Retinal pigment epithelial cell (primary cell): ENCODE measurements around the gene LAPTM5.
"Not testable (repeated sequence)": the region's sequence is repeated elsewhere in the genome, so short reads cannot be mapped to it uniquely, and the experiment has no call there.

Experiments used
- DNase-seq: peaks from one replicate; pipeline ENCODE4 v3.0.0-alpha.2; 2010; ENCODE audit warnings: low read depth
- H3K4me3 ChIP-seq: 2 replicates; pipeline ENCODE4 v1.5.1; 2011; ENCODE audit warnings: mild to moderate bottlenecking, low read length, control low read depth, moderate library complexity
- CTCF ChIP-seq: conservative IDR thresholded peaks from 2 replicates; pipeline ENCODE4 v1.5.1; 2011; ENCODE audit warnings: low read depth, low read length, control low read depth, inconsistent platforms

Gene LAPTM5

GRCh38 chr1:30790850-30791778 is 33.5 kb upstream of the LAPTM5 start:
- no peak for DNase-seq
- TF ChIP-seq CTCF, result no peak
- no peak overlapping the region for H3K4me3 ChIP-seq

- not testable (repeated sequence) for H3K4me3 ChIP-seq, DNase-seq
Observed at GRCh38 chr1:30790256-30790525, 32.6 kb upstream of the LAPTM5 start.

GRCh38 chr1:30789388-30790255 is 32.0 kb upstream of the LAPTM5 start:
- H3K4me3 ChIP-seq, result no peak overlapping the region
- no peak for DNase-seq
- no peak for TF ChIP-seq CTCF

GRCh38 chr1:30788580-30789387 is 31.2 kb upstream of the LAPTM5 start:
- no peak for DNase-seq
- TF ChIP-seq CTCF, result no peak
- no peak overlapping the region for H3K4me3 ChIP-seq

- no peak for DNase-seq
- no peak for TF ChIP-seq CTCF
- H3K4me3 ChIP-seq, result no peak overlapping the region
Observed at GRCh38 chr1:30787856-30788495, 30.4 kb upstream of the LAPTM5 start.

- no peak for TF ChIP-seq CTCF
- no peak overlapping the region for H3K4me3 ChIP-seq
- DNase-seq, result no peak
Observed at GRCh38 chr1:30787266-30787665, 29.7 kb upstream of the LAPTM5 start.
